ENCODE measurements around the gene TMEM40.

Gene TMEM40

GRCh38 chr3:12768579-12769527 is 9.8 kb upstream of the TMEM40 start:
- no peak for TF ChIP-seq POU2F2 (IDR thresholded peaks at IDR 0.05; ENCODE audit: low read depth, low read length)
- no peak for TF ChIP-seq PAX5 (IDR thresholded peaks at IDR 0.05; ENCODE audit: insufficient read depth, low read length, severe bottlenecking)
- no peak for TF ChIP-seq POLR2A (IDR thresholded peaks at IDR 0.05; ENCODE audit: low read depth, low read length)
- TF ChIP-seq TAF1 (IDR thresholded peaks at IDR 0.05; ENCODE audit: low read depth, low read length) = no peak
- no peak for TF ChIP-seq POLR2AphosphoS5 (IDR thresholded peaks at IDR 0.05; ENCODE audit: low read depth, low read length)
- no peak for TF ChIP-seq SPI1 (IDR thresholded peaks at IDR 0.05; ENCODE audit: low read depth, low read length)
- no peak for DNase-seq (ENCODE audit: insufficient read length, low spot score)
- FAIRE-seq = no peak

- no peak for TF ChIP-seq TAF1 (IDR thresholded peaks at IDR 0.05; ENCODE audit: low read depth, low read length)
- TF ChIP-seq POU2F2 (IDR thresholded peaks at IDR 0.05; ENCODE audit: low read depth, low read length) = no peak
- no peak for TF ChIP-seq SPI1 (IDR thresholded peaks at IDR 0.05; ENCODE audit: low read depth, low read length)
- TF ChIP-seq POLR2AphosphoS5 (IDR thresholded peaks at IDR 0.05; ENCODE audit: low read depth, low read length) = no peak
- TF ChIP-seq PAX5 (IDR thresholded peaks at IDR 0.05; ENCODE audit: insufficient read depth, low read length, severe bottlenecking) = no peak
- no peak for TF ChIP-seq POLR2A (IDR thresholded peaks at IDR 0.05; ENCODE audit: low read depth, low read length)
- DNase-seq (ENCODE audit: insufficient read length, low spot score) (no peak), FAIRE-seq (no peak)
Measured at GRCh38 chr3:12766541-12766940, 7.5 kb upstream of the TMEM40 start.

GRCh38 chr3:12764171-12764776 is 5.2 kb upstream of the TMEM40 start:
- no peak for DNase-seq (ENCODE audit: insufficient read length, low spot score)
- no peak for FAIRE-seq
- TF ChIP-seq POLR2AphosphoS5 (IDR thresholded peaks at IDR 0.05; ENCODE audit: low read depth, low read length) = no peak
- no peak for TF ChIP-seq PAX5 (IDR thresholded peaks at IDR 0.05; ENCODE audit: insufficient read depth, low read length, severe bottlenecking)
- no peak for TF ChIP-seq POLR2A (IDR thresholded peaks at IDR 0.05; ENCODE audit: low read depth, low read length)
- no peak for TF ChIP-seq SPI1 (IDR thresholded peaks at IDR 0.05; ENCODE audit: low read depth, low read length)
- TF ChIP-seq TAF1 (IDR thresholded peaks at IDR 0.05; ENCODE audit: low read depth, low read length) = no peak
- no peak for TF ChIP-seq POU2F2 (IDR thresholded peaks at IDR 0.05; ENCODE audit: low read depth, low read length)

GRCh38 chr3:12759693-12760565 is 870 bp upstream of the TMEM40 start:
- TF ChIP-seq SPI1 (IDR thresholded peaks at IDR 0.05; ENCODE audit: low read depth, low read length) = no peak
- FAIRE-seq = no peak
- no peak for DNase-seq (ENCODE audit: insufficient read length, low spot score)

- DNase-seq (ENCODE audit: insufficient read length, low spot score) (no peak), FAIRE-seq (no peak)
- TF ChIP-seq TAF1 (IDR thresholded peaks at IDR 0.05; ENCODE audit: low read depth, low read length) (no peak), POU2F2 (IDR thresholded peaks at IDR 0.05; ENCODE audit: low read depth, low read length) (no peak), POLR2AphosphoS5 (IDR thresholded peaks at IDR 0.05; ENCODE audit: low read depth, low read length) (no peak), PAX5 (IDR thresholded peaks at IDR 0.05; ENCODE audit: insufficient read depth, low read length, severe bottlenecking) (no peak), POLR2A (IDR thresholded peaks at IDR 0.05; ENCODE audit: low read depth, low read length) (no peak), SPI1 (IDR thresholded peaks at IDR 0.05; ENCODE audit: low read depth, low read length) (no peak)
Measured at GRCh38 chr3:12758025-12758781, 856 bp downstream of the TMEM40 start.

- TF ChIP-seq POLR2AphosphoS5 (IDR thresholded peaks at IDR 0.05; ENCODE audit: low read depth, low read length) (no peak), PAX5 (IDR thresholded peaks at IDR 0.05; ENCODE audit: insufficient read depth, low read length, severe bottlenecking) (no peak), TAF1 (IDR thresholded peaks at IDR 0.05; ENCODE audit: low read depth, low read length) (no peak), SPI1 (IDR thresholded peaks at IDR 0.05; ENCODE audit: low read depth, low read length) (no peak), POU2F2 (IDR thresholded peaks at IDR 0.05; ENCODE audit: low read depth, low read length) (no peak), POLR2A (IDR thresholded peaks at IDR 0.05; ENCODE audit: low read depth, low read length) (no peak)
- no peak for DNase-seq (ENCODE audit: insufficient read length, low spot score)
- no peak for FAIRE-seq
Measured at GRCh38 chr3:12756635-12757034, 2.4 kb downstream of the TMEM40 start.

- no peak for DNase-seq (ENCODE audit: insufficient read length, low spot score)
Measured at GRCh38 chr3:12756175-12756574, 2.9 kb downstream of the TMEM40 start.

GRCh38 chr3:12755754-12756153 is 3.3 kb downstream of the TMEM40 start:
- DNase-seq (ENCODE audit: insufficient read length, low spot score) (no peak), FAIRE-seq (no peak)
- TF ChIP-seq TAF1 (IDR thresholded peaks at IDR 0.05; ENCODE audit: low read depth, low read length) = no peak
- no peak for TF ChIP-seq POLR2A (IDR thresholded peaks at IDR 0.05; ENCODE audit: low read depth, low read length)
- no peak for TF ChIP-seq PAX5 (IDR thresholded peaks at IDR 0.05; ENCODE audit: insufficient read depth, low read length, severe bottlenecking)
- no peak for TF ChIP-seq SPI1 (IDR thresholded peaks at IDR 0.05; ENCODE audit: low read depth, low read length)
- no peak for TF ChIP-seq POU2F2 (IDR thresholded peaks at IDR 0.05; ENCODE audit: low read depth, low read length)
- no peak for TF ChIP-seq POLR2AphosphoS5 (IDR thresholded peaks at IDR 0.05; ENCODE audit: low read depth, low read length)

More at GRCh38 chr3:12756175-12756574, 2.9 kb downstream of the TMEM40 start:
- TF ChIP-seq SPI1 (IDR thresholded peaks at IDR 0.05; ENCODE audit: low read depth, low read length) (no peak), POLR2A (IDR thresholded peaks at IDR 0.05; ENCODE audit: low read depth, low read length) (no peak), PAX5 (IDR thresholded peaks at IDR 0.05; ENCODE audit: insufficient read depth, low read length, severe bottlenecking) (no peak), TAF1 (IDR thresholded peaks at IDR 0.05; ENCODE audit: low read depth, low read length) (no peak), POU2F2 (IDR thresholded peaks at IDR 0.05; ENCODE audit: low read depth, low read length) (no peak), POLR2AphosphoS5 (IDR thresholded peaks at IDR 0.05; ENCODE audit: low read depth, low read length) (no peak)
- FAIRE-seq = no peak
